CD1c-positive myeloid dendritic cell (primary cell): ENCODE data around the gene CAMK1D.

ENCODE experiments used
- DNase-seq: peaks from one replicate; pipeline ENCODE4 v3.0.0-alpha.2; 2016; ENCODE audit errors: extremely low spot score

The CAMK1D gene

DNA sequence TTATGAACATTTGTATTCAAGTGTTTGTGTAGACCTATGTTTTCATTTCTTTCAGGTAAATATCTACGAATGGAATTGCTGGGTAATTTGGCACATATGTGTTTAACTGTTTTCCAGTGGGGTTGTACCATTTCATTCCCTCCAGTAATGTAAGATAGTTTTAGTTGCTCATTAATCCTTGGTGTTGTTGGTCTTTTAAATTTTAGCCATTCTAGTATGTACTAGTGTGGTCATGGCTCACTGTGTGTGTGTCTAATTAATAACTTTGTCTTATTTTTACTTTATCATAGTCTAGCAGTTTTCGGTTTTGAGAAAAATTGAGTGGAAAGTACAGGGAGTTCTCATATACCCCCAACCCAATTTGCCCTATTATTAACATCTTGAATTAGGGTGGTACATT, 278.8 kb downstream of the CAMK1D start:
- no peak for DNase-seq

DNA sequence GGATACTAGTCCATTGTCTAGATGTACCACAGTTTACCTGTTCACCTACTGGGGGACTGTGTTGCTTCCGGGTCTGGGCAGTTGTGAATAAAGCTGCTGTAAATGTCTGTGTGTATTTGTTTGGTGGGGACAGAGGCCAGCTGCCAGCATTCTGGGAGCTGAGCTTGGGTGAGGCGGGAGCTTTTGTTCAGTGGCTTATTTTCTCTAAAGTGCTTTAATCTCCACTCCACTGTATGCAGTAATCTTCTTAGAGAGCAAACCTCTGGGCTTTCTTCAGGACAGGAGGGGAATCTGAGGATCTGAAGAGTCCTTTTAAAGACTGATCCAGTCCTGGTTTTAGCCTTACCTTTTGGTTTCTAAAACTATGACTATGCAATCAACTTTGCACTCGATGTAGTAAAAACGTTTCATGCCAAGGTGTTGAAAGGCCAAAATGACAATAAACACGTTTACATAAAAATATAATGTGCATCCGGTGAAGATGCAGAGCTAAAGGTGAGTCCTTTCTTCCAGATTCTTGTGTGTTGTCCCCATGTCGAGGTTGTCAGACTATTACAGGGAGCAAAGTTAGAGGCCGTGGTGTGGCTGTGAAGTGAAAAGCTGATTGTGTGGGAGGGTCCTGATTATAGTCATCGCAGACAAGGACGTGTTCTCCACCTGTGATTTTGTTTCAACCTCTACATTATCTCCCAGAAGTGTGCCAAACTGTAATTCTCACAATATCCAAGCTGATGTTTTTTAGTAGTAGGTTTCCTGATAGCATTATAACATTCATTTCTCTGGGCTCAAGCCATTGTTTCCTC, 279.8 kb downstream of the CAMK1D start:
- DNase-seq: no peak

DNA sequence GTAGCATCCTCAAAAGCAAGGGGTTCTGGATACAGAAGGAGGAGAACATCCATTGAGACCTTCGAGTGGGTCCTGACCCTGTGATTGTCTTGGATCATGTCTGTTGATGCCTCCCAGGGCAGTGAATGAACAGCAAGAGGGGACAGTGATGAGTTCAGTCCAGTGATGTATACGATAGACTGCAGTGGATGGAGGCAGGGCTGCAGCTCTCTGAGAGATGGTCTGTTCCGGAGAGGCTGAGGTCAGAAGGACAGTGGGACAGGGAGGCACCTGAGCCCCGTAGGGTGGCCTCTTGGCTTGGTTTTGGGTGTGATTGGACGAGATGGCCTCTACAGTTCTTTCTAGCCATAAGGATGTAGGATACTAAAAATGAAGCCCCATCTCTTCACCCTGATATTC, 280.4 kb downstream of the CAMK1D start:
- DNase-seq: no peak

DNA sequence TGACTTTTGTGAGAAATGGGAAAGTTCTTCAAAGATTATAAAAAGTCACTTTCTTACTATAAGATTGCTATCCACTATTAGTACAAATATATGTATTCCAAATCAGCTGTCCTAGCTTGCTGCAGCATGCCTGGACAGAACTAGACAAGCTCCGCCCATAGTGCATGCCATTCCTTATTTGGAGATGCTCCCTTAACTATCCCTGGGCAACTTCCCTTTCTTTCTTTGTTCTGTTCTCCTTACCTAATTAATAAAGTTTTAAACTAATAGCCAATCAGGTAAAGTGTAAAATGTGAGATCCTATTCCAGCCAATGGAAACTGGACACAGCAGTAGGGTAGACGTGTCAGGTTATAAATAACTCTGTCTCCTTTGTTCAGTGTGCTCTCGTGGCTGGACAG, 281.9 kb downstream of the CAMK1D start:
- DNase-seq: no peak

DNA sequence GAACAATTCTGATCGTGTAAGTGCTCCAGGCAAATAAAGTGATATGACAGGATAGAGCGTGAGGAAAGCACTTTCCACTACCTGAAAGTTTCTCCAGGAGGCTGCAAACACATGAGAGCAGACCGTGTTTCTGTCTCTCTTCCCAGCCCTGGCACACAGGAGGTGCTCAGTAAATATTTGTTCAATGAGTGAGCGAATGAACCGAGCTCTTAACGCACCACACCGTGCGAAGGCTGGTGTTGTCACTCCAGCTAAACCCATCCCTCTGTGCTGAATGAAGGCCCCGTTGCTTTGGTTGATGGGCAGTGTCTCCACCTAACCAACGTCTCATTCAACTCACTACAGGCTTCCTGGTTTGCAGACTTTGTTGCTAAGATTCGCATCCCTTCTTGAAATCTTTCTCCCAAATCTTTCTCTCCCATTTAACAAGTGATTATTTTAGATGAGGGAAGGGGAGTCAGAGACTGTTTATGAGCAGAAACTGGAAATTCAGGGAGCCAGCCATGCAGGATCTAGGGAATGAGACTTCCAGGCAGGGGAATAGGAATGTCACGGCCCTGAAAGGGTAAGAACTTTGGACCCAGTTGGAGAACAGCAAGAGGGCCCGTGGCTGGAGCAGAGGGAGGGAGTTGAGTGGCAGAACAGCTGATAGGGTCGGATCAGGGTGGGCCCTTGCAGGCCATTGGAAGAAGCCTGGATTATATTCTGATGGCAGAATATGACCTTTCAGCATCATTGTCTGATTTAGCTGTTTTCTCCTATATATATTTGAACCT, 282.6 kb downstream of the CAMK1D start:
- DNase-seq: no peak

DNA sequence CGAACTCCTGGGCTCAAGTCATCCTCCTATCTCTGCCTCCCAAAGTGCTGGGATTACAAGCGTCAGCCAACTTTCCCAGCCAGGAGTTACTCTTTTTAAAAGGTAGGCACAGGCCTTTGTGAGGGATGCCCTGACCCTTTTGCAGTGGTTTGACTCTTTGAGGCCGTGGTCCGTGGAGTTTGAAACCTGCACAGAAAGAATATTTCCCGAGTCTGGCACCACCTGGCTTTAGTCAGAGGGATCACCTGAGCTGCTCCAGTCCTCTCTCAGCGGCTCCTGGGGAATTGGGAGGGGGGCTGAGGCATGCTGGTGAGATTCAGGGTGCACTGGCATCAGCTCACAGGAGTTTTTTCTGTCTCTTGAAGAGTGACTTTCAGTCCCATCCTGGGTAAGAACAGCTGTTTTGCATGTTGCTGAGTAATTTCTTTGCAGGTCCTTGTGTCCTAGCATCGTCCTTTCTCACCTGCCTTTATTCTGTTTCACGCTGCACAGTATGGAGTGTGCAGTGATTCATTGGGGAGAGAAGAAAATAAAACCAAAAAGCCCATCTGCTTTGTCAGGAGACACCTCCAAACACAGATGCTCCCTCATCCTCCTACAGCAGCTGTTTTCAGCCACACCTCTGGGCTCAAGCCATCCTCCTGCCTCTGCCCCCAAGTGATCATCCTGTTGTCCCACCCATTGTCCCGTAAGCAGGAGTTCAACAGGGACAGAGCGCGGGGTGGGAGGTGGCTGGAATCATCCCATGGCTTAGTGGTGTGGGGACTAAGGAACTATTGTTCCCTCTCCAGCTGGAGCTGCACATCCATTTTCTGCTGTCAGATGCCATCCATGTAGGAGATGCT, 284.7 kb downstream of the CAMK1D start:
- DNase-seq: no peak

DNA sequence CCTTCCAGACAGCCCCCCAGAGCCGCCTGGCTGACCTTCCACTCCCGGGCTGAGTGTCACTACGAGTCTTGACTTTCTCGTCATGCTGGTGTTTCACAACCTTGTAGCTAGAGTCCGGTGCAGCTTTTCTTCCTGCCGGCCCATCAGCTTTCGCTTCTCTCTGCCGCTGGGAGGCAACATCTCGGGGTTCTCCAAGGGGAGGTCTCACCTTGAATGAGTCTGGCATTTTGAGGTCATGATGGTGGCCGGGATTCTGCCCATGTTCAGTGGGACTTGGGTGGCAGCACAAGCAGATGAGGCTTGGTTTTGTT, 285.2 kb downstream of the CAMK1D start:
- DNase-seq: no peak

DNA sequence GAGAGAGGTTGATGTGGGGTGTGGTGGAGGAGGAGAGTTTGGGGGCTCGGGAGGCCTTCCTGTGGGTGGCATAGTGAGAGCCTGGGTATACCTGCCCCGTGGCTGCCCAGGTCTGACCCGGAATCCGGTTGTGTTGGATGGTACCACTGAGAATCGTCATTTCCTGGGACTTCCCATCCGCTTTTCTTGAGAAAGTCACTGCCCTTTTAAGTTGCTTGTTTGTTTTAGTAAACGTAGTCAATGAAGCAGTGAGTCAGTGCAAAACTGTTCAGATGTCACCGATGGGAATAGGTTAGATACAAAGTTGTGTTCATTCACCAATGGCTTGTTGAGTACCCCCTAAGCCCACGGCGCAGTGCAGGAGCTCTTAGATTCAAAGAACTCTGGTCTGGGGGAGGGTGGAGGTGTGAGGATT, 285.8 kb downstream of the CAMK1D start:
- DNase-seq: no peak

DNA sequence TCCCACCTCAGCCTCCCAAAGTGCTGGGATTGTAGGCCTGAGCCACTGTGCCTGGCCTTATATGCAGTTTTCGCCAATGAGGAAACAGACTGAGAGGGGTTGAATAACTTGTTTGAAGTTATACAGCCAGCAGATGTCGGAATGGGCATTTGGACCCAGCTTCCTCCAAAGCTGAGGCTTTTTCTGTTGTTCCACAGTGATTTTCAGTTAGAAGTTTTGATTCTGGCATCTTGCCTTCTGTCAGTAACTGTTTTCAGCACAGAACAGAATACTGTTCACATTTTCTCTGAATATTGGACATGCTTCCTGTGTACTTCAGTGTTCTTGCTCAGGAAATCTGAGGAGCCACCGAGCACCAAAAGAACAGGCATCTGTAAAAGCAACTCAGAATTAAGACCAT, 287.2 kb downstream of the CAMK1D start:
- DNase-seq: no peak

DNA sequence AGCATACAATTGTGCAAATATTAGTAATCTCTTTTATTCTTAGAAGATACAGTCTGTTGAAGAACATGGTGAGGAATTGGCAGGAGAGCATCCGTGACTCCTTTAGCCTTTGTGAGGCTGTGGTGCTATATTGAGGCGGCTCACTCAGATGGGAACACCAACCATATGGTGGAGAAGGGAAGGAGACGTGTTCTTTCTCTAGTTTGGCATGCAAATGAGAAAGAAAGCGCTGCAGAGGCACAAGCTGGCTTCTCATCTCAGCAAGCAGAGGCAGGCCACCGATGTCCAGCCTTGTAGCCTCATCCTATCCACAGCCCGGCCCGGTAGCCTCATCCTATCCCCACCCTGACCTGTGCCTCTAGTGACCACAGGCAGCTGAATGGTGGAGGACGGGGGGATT, 288.3 kb downstream of the CAMK1D start:
- no peak for DNase-seq

DNA sequence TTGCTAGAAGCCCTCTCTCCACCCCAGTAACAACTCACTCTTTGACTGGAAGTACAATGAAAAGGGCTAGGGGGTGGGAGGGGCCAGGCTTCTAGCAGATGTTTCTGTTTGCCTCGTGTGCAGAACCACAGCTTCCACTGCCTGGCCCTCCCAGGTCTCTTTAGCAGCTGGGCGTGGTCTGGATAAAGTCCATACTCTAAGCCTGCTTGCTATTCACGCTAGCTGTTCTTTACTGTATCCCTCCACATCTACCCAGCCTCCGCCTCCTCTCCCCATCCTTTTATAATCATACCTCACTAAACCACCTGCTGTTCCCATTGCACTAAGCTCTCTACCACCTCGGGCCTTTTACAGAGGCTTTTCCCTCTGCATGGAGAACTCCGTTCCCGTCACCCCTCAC, 288.8 kb downstream of the CAMK1D start:
- DNase-seq: no peak

DNA sequence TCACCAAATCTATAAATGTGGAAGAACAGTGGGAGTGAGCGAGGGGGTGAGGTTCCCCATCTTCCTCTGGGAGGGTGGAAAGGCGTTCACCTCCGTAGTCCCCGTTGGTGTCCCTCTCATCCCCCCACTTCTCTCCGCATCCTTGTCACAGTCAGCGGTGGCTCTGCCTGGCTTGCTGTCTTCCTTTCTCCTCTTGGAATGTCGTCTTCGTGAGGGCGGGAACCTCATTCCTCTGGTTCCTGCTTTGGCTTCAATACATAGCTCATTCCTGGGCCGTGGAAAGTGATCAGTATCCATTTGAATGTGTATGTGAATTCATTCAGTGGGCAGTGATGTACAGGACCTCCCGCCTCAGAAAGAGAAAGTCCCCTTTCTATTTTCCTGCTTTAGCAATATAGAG, 289.4 kb downstream of the CAMK1D start:
- no peak for DNase-seq

DNA sequence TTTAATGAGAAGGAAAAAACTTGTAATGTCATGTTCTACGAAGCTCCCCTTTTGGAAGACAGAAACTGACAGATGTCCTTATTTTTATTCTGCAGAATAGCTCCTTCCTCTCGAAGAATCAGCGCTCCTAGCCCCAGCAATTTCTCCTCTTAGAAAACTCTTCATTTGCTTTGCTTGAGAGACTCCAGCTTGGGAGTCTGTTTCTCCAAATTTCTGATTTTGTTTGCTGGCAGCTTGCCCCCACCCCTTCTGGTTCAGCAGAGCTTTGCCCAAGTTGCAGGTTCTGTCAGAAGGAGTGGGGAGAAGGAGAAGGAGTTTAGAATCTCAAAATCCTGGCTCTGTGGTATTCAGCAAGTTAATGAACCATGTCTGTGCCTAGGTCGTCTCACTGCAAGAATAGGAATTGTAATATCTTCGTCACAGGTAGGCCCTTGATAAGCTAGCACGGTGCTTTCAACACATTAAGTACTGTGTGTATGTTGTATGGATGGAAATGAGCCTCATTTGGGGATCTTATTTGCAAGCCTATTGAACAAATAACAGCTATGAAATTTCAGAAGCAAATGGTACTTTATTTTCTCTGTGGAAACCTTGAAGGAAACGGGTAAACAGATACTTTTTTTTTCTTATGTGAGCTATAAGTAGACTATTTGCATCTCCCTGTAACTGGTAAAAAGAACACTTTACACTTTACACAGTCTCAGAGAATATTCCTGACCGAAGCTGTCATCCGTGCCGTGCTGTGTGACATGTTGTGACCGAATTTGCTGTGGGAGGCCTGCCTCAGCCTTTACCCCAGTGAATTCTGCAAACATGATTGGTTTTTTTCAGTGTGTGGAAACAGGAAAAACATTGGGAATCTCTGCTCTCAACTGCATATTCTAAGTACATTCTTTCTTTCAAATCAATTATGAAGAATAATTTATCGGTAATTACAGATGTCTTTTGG, 290.9 kb downstream of the CAMK1D start:
- DNase-seq: no peak

DNA sequence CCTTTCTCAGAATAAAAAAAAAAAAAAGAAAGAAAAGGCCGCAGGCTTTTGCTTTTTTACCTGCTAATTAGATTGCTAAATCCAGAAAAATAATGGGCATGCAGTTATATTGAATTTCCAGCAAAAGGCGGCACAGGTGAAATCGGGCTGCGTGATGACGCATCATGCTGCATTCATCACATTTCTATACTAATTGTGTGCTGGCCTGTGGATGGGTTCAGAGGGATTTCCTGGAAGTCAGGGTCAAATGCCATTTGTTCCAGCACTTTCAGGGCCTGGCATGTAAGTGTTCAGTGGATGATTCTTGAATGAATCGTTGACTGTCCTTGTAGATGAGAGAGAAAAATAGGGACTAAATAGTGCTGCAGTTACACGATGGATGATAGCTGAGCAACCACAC, 292.7 kb downstream of the CAMK1D start:
- no peak for DNase-seq

DNA sequence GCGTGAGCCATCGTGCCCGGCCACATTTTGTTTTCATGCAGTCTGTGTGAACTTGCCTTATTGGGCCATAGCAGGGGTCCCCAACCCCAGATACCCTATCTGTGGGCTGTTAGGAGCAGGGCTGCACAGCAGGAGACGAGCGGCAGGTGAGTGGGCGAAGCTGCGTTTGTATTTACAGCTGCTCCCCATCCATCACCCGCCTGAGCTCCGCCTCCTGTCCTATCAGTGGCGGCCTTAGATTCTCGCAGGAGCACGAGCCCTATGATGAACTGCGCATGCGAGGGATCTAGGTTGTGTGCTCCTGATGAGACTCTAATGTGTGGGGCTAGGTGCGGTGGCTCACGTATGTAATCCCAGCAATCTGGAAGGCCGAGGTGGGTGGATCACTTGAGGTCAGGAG, 293.9 kb downstream of the CAMK1D start:
- no peak for DNase-seq

DNA sequence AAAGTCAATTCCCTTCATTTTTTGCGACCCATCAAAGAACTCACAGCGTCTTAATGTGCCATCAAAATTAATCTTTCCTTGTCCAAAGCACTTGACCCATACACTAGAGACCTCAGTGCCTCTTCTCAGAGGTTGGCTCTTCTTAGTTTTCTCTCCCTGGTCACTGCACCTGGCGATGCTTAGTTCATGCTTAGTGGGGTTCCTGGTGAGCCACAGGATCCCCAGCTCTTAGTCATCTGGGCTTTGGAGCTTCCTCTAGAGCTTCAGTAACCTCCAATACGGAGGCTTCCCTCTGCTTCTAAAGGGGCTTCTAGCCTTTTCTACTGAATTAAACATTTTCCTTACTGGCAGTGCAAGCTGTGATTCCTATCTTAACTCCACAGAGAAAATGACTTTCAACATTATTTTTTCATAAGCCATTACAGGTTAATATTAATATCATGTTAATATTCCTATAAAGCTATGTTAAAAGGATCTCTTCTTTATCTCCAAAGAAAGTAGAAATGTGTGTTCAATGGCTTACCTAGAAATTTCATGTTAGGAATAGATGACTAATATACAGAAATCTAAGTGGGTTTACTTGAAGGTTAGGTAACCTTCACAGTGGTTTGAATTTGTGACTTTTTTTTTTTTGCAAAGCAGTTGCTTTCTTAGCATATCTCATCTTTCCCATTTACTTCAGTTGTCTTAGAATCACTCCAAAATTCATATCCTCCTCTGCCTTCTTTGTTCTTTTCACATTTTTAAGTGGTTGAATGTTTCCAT, 295.2 kb downstream of the CAMK1D start:
- DNase-seq: no peak

DNA sequence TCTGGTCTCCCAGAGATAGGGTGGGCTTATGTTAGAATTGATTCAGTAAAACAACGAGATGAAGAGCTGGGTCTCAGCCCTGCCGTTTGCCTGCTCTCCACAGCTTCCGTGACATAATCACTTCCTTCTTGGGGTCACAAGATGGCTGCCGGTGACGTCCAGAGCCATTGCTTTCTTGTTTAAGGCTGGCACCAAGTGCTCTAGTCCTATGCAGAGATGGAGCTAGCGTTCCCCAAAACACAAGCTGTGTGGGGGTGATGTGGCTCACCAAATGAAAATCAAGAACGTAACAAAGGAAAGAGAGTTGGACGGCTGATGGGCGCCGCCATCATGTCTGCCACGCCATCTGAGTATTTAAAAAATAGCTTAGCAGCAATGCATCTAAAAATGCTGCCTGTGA, 296.1 kb downstream of the CAMK1D start:
- DNase-seq: no peak

DNA sequence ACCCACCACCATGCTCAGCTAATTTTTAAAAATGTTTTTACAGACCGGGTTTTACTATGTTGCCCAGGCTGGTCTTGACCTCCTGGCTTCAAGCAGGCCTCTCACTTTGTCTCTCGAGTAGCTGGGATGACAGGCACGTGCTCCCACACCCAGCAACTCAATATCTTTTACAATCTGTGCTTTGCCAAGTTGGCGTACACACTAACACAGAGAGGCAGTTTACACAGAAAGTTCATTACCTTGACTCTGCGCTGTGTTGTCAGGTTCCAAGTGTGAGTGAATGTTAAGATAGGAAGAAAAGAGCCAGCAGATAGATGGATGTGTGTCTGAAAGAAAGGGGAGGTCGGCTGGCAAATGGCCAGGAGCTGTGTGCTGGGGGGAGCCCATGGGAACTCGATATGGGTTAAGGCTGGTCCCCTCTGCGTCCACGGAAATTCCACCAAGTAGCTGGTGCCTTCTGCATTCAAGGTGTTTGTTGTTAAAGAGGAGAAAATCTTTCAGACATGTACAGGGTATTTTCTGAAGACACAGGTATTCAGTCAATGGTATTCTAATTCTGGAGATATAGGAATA, 299.8 kb downstream of the CAMK1D start:
- DNase-seq: no peak

DNA sequence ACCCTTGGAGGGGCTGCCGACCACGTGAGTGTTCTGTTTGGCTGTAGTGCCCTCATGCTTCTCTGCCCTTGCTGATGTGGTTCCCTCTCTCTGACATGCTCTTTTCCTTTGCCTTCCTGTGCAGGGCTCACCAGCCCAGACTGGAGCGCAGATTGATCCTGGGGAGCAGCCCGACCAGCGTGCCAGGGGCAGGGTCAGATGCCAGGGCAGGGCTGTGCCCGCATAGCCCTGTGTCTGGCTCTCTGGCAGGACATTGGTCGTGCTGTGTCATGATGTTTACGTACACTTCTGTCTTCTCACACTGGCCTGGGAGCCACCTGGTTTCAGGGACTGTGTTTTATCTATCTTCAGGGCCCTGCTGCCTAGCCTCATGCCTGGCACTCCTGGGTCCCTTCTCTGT, 300.8 kb downstream of the CAMK1D start:
- DNase-seq: no peak

DNA sequence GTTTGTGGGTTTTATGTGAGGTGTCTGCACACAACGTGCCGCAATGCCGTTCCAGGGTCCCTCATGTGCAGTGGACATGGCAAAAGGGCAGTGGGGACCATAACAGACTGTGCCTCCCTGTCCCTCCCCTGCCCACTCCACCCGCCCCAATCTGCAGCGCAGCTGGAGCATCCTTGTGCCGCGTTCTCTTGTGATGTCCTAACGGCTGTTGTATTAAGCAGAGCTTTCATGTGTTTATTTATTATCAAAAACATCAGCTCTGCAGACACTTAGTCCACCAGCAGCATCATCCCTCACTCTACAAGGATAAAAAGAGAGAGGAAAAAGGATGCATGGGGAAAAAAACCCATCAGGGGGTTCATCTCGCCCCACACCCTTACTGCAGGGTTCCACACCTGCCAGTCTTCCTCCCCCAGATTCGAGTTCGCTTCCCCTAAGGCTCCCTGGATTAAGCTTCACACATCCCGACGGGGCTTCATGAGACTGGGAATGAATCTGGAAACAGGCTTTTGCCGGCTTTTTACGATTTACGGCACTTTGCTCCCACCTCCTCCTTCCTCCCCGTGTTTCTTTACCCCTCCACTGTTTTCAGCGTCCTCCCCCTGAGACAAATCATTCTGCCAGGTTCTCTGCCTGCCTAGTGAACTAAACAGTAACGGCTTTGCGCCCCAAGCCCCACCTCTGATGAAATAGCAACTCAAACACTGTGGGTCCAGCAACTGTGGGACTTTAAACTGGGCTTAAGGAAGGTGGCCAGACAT, 301.4 kb downstream of the CAMK1D start:
- no peak for DNase-seq
